ENCODE measurements around the gene DSCAM. TPM values are rescaled to one million over a fixed set of nuclear protein-coding genes. Genes with fewer than 3 reads are reported as not detected.

Gene DSCAM
- total RNA-seq, 1 donor = not detected

- H3K4me3 ChIP-seq (ENCODE audit: low read depth, low read length) = no peak overlapping the region
- no peak for DNase-seq (ENCODE audit: low read depth)
- TF ChIP-seq, protein P1, sequence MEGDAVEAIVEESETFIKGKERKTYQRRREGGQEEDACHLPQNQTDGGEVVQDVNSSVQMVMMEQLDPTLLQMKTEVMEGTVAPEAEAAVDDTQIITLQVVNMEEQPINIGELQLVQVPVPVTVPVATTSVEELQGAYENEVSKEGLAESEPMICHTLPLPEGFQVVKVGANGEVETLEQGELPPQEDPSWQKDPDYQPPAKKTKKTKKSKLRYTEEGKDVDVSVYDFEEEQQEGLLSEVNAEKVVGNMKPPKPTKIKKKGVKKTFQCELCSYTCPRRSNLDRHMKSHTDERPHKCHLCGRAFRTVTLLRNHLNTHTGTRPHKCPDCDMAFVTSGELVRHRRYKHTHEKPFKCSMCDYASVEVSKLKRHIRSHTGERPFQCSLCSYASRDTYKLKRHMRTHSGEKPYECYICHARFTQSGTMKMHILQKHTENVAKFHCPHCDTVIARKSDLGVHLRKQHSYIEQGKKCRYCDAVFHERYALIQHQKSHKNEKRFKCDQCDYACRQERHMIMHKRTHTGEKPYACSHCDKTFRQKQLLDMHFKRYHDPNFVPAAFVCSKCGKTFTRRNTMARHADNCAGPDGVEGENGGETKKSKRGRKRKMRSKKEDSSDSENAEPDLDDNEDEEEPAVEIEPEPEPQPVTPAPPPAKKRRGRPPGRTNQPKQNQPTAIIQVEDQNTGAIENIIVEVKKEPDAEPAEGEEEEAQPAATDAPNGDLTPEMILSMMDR (IDR thresholded peaks at IDR 0.05; ENCODE audit: insufficient read depth, low read length) = no peak
Measured at GRCh38 chr21:40736145-40736544, 110.8 kb downstream of the DSCAM start.

DNA sequence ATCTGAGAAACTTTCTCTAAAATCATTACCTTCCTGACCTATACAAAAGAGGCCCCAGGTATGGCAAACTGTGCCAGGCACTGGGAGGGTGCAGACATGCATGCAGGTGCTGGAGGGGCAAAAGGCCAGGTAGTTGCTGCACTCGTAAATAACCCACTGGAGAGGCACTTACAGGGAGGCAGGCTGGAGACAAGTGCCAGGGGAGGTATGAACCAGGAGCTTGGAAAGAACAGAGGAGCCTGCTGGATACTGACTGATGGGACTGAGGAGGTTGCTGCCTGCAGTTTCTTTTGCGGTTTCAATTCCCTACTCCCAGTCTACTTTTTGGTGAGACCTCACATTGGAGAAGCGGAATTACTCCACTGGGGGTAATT is 113.9 kb downstream of the DSCAM start:
- TF ChIP-seq, protein P1 (IDR thresholded peaks at IDR 0.05; ENCODE audit: insufficient read depth, low read length) = no peak
- DNase-seq (ENCODE audit: low read depth) = no peak
- no peak overlapping the region for H3K4me3 ChIP-seq (ENCODE audit: low read depth, low read length)

- TF ChIP-seq, protein P1 (IDR thresholded peaks at IDR 0.05; ENCODE audit: insufficient read depth, low read length) = no peak
- DNase-seq (ENCODE audit: low read depth) = no peak
- no peak overlapping the region for H3K4me3 ChIP-seq (ENCODE audit: low read depth, low read length)
Measured at GRCh38 chr21:40732253-40733023, 114.5 kb downstream of the DSCAM start.

DNA sequence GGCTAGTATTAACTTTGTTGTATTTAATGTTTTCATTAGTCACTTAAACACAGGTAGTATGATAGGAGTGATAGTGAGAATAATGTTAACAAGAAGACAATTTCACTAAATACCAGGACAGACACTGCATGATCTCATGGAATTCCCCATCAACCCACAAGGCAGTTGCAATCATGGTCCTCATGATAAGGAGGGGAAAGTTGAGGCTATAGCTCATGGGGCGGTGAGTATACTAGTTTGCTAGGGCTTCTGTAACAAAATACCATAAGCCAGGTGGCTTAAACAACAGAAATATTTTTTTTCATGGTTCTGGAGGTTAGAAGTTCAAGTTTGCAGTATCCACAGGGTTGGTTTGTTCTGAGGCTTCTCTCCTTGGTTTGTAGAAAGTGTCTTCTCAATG is 115.8 kb downstream of the DSCAM start:
- no peak for DNase-seq (ENCODE audit: low read depth)
- H3K4me3 ChIP-seq (ENCODE audit: low read depth, low read length) = no peak overlapping the region
- TF ChIP-seq, protein P1 (IDR thresholded peaks at IDR 0.05; ENCODE audit: insufficient read depth, low read length) = no peak

DNA sequence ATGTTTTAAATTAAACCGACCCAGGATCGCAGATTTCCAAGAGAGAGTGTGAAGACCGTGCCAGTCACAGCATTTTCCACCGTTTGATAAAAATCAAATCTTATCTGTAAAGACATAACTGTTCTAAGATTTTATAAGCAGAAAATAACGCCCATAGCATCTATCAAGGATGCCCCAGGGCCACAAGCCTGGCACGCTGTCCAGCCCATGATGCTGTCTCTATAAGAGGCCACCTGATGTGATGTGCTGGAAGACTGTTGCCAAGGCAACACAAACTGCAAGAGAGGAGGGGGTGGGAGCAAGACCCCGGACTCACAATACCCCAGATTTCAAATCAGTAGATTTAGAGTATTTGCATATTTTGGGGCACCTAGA is 116.5 kb downstream of the DSCAM start:
- TF ChIP-seq, protein P1 (IDR thresholded peaks at IDR 0.05; ENCODE audit: insufficient read depth, low read length) = no peak
- no peak for DNase-seq (ENCODE audit: low read depth)
- no peak overlapping the region for H3K4me3 ChIP-seq (ENCODE audit: low read depth, low read length)

DNA sequence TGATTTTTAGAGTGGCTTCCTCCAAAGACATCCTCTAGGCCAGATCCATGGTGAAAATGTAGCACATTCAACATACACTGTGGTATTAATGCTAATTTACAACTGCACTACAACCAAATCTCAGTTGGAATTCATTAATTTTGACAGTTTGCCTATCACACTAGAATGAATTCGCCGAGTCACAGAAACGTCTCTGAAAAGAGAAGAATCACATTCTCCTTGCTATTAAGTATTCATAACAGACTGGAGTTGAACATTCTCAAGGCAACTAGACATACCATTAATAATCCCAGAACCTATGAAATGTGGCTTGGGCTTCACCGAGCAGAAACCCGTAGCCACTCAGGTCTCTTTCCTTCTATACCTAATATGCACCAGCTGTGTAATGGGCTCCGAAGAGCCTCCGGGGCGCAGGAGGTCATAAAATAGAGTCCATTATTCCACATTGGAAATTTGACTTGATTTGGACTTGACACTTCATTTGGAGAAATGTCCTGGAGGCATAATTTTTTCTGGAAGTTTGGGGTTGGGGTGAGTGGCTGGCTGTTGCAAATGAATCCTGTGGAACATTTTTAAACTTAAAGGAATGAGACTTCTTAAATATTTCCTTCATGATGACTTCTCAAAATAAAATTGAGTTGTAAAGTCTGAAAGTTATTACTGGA is 117.1 kb downstream of the DSCAM start:
- no peak overlapping the region for H3K4me3 ChIP-seq (ENCODE audit: low read depth, low read length)
- TF ChIP-seq, protein P1 (IDR thresholded peaks at IDR 0.05; ENCODE audit: insufficient read depth, low read length) = no peak
- DNase-seq (ENCODE audit: low read depth) = no peak
